ENCODE results near the gene ENTREP3.

DNA sequence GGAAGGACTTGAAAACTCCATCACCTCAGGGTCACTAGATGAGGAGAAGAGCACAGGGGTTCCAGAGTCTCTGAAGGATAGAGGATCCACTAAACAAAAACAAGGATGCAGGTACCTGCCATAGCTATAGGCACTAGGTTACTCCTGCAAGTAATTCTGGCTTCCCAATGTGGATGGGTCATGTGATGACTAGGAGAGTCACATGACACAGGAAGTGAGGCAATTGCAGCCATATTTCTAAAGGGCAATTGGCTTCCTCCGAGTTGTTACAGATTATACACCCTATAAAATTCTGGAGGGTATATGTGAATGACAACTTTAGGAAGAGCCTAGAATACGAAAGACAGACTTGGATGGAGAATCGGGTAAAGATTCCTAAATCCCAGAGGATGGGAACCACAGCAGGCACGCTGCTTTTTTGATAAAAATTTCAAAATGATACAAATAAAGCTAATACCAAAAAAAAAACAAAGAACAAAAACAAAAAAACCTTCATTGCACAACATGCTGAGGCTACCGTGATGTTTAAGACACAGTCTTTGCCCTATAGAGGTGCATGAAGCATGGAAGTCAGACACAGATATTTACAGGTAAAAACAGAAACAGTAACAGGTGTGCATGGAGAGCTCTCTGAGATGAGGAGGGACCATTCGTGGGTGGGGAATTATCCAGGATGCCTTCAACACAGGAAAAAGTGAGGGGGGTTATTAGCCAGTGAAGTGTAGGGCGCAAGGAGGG, 36.3 kb downstream of the ENTREP3 start:
- TF ChIP-seq, protein P1, sequence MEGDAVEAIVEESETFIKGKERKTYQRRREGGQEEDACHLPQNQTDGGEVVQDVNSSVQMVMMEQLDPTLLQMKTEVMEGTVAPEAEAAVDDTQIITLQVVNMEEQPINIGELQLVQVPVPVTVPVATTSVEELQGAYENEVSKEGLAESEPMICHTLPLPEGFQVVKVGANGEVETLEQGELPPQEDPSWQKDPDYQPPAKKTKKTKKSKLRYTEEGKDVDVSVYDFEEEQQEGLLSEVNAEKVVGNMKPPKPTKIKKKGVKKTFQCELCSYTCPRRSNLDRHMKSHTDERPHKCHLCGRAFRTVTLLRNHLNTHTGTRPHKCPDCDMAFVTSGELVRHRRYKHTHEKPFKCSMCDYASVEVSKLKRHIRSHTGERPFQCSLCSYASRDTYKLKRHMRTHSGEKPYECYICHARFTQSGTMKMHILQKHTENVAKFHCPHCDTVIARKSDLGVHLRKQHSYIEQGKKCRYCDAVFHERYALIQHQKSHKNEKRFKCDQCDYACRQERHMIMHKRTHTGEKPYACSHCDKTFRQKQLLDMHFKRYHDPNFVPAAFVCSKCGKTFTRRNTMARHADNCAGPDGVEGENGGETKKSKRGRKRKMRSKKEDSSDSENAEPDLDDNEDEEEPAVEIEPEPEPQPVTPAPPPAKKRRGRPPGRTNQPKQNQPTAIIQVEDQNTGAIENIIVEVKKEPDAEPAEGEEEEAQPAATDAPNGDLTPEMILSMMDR (IDR thresholded peaks at IDR 0.05; ENCODE audit: low read depth, low read length) = no peak
- TF ChIP-seq EZH2phosphoT487 (IDR thresholded peaks at IDR 0.05; ENCODE audit: low read depth) = no peak
